Caco-2 (cell line): ENCODE results near the gene HBEGF. TPM values are rescaled to one million over a fixed set of nuclear protein-coding genes. Genes with fewer than 3 reads are reported as not detected.

Source experiments
- BruUV-seq: library from RNA; stranded (reverse); fragments of 400-500 nt; replicated peaks from 2 replicates; lab custom pipeline; 2021; lab: Mats Ljungman, UMichigan
- CTCF ChIA-PET: fragments of 300-600 bp; sonication (Branson Sonifier 250); formaldehyde crosslinking; loops from one replicate; lab custom pipeline; 2022; ENCODE audit warnings: antibody characterized with exemption; lab: Charles Lee
- POLR2A ChIA-PET: fragments of 300-600 bp; sonication (Branson Sonifier 250); formaldehyde crosslinking; loops from one replicate; lab custom pipeline; 2022; ENCODE audit warnings: antibody characterized with exemption; lab: Charles Lee
- DNase-seq, 2 experiments: peaks; one replicate each; pipeline versions ENCODE4 v3.0.0 to v3.0.0-alpha.2; 2020 to 2022
- H3K27me3 ChIP-seq: replicated peaks from 2 replicates; pipeline ENCODE4 v1.6.0; 2011; ENCODE audit warnings: low read length; ENCODE audit not compliant: control insufficient read depth, insufficient read depth
- H3K36me3 ChIP-seq: 2 replicates; pipeline ENCODE4 v1.5.1; 2011; ENCODE audit warnings: low read length; ENCODE audit not compliant: control insufficient read depth, insufficient read depth
- H3K4me1 ChIP-seq: fragments of 250-450 bp; sonication (Bioruptor Pico); 2 replicates; pipeline ENCODE4 v1.5.1; 2020; ENCODE audit warnings: mild to moderate bottlenecking
- H3K4me3 ChIP-seq: 2 replicates; pipeline ENCODE4 v1.5.1; 2011; ENCODE audit warnings: low read depth, mild to moderate bottlenecking, control low read depth, low read length
- H3K9me3 ChIP-seq: fragments of 250-450 bp; sonication (Bioruptor Pico); 2 replicates; pipeline ENCODE4 v1.5.1; 2020; ENCODE audit warnings: mild to moderate bottlenecking, moderate library complexity
- H3K27ac Mint-ChIP-seq: one replicate; pipeline ENCODE4 v1.8.0; 2022; ENCODE audit warnings: mixed read lengths; ENCODE audit not compliant: unreplicated experiment
- H3K27me3 Mint-ChIP-seq: one replicate; pipeline ENCODE4 v1.8.0; 2022; ENCODE audit warnings: mixed read lengths; ENCODE audit not compliant: insufficient read depth, unreplicated experiment
- H3K36me3 Mint-ChIP-seq: one replicate; pipeline ENCODE4 v1.8.0; 2022; ENCODE audit warnings: mild to moderate bottlenecking, mixed read lengths; ENCODE audit not compliant: insufficient read depth, unreplicated experiment
- H3K4me1 Mint-ChIP-seq: one replicate; pipeline ENCODE4 v1.8.0; 2022; ENCODE audit warnings: low read depth, mixed read lengths; ENCODE audit not compliant: unreplicated experiment
- H3K4me3 Mint-ChIP-seq: one replicate; pipeline ENCODE4 v1.8.0; 2022; ENCODE audit warnings: mild to moderate bottlenecking, moderate library complexity, mixed read lengths; ENCODE audit not compliant: unreplicated experiment
- H3K9me3 Mint-ChIP-seq: one replicate; pipeline ENCODE4 v1.8.0; 2022; ENCODE audit warnings: mixed read lengths; ENCODE audit not compliant: unreplicated experiment
- intact Hi-C: fragments of 100-400 bp; cut with micrococcal nuclease; formaldehyde crosslinking; loops from one replicate; pipeline ENCODE4 v1.10.0; 2022; ENCODE audit not compliant: unreplicated experiment
- total RNA-seq: library from RNA; stranded (reverse); gene quantifications from 2 replicates; pipeline ENCODE4 v1.2.3, GENCODE V29; 2022
- TF ChIP-seq, protein P1 (sequence below), 2 experiments: fragments of 200-600 bp in 1 of 2; IDR thresholded peaks; 1 replicate in 1 of 2; 2 replicates in 1 of 2; pipeline versions ENCODE4 v1.5.1 to v1.8.0; 2011 to 2022; ENCODE audit warnings: antibody characterized with exemption in 1 of 2, control low read depth in 1 of 2, inconsistent platforms in 1 of 2, low read depth in 1 of 2, low read length in 1 of 2, mild to moderate bottlenecking in 1 of 2, moderate library complexity in 1 of 2; ENCODE audit not compliant: insufficient read depth in 1 of 2, severe bottlenecking in 1 of 2, unreplicated experiment in 1 of 2

HBEGF gene
- total RNA-seq, 1 experiment from 2014 or later, result 5.8 TPM

DNA sequence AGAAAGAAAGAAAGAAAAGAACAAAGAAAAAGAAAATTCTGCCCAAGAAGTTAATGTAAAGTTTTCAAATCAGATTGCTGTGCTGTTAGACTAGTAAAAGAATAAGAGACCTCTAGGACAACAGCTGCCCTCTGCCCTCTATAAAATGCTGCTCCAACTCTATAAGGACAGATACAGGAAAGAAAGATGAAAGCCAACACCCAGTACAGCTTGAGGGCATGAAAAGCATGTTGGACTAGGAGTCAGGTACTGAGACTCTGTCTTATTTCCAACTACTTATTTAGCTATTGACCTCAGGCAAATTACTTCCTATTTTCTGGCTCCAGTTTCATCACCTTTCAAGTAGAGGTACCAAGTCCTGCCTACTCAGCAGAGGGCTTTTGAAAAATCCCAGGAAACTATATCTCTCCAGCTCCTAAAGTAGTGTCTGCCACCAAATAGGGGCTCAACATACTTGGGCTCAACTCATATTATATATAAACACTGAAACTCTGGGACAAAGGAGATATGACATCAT is 5.7 kb downstream of the HBEGF start:
- POLR2A ChIA-PET, result no interaction called here

DNA sequence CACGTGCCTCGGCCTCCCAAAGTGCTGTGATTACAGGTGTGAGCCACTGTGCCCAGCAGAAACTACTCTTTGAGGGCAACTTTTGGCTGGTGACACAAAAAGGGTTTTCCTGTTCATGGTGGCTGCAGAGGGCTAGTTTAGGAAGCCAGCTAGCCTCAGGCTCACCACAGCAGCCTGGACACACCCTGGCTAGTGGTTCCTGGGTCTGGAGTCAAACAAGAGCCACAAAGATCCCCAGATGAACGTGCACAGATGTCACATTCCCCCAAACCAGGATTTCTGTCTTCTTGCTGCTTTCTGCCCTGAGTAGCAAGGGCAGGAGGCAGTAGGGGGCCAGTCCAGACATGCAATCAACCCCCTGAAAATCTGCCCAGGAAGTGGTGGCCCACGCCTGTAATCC is 6.8 kb downstream of the HBEGF start:
- no TSS peak for BruUV-seq
- H3K9me3 Mint-ChIP-seq, result no peaks in the 10 kb centered on the region
- H3K36me3 Mint-ChIP-seq, result peaks cover 22% of the 10 kb centered on the region
- intact Hi-C loops, result no loop called here
- Histone ChIP-seq H3K27me3 (no peaks in the 10 kb centered on the region), H3K9me3 (no peaks in the 10 kb centered on the region), H3K36me3 (no peaks in the 10 kb centered on the region; the same call in none of the 2 replicates), H3K4me3 (no peak overlapping the region), H3K4me1 (peaks cover 5% of the 10 kb centered on the region; the same call in 1 of the 2 replicates)
- TF ChIP-seq, protein P1, sequence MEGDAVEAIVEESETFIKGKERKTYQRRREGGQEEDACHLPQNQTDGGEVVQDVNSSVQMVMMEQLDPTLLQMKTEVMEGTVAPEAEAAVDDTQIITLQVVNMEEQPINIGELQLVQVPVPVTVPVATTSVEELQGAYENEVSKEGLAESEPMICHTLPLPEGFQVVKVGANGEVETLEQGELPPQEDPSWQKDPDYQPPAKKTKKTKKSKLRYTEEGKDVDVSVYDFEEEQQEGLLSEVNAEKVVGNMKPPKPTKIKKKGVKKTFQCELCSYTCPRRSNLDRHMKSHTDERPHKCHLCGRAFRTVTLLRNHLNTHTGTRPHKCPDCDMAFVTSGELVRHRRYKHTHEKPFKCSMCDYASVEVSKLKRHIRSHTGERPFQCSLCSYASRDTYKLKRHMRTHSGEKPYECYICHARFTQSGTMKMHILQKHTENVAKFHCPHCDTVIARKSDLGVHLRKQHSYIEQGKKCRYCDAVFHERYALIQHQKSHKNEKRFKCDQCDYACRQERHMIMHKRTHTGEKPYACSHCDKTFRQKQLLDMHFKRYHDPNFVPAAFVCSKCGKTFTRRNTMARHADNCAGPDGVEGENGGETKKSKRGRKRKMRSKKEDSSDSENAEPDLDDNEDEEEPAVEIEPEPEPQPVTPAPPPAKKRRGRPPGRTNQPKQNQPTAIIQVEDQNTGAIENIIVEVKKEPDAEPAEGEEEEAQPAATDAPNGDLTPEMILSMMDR (IDR thresholded peaks at IDR 0.05; ENCODE audit: insufficient read depth in 1 of 2, low read depth in 1 of 2, low read length in 1 of 2, severe bottlenecking in 1 of 2, unreplicated experiment in 1 of 2), result no peak
- no peak overlapping the region for H3K4me3 Mint-ChIP-seq
- ChIA-PET CTCF (no interaction called here), POLR2A (no interaction called here)
- DNase-seq, result no peak
- no peaks in the 10 kb centered on the region for H3K27me3 Mint-ChIP-seq
- H3K27ac Mint-ChIP-seq, result no peak overlapping the region
- H3K4me1 Mint-ChIP-seq, result peaks cover 11% of the 10 kb centered on the region

More for the DNA sequence above, 5.7 kb downstream of the HBEGF start:
- H3K36me3 ChIP-seq, result no peaks in the 10 kb centered on the region; the same call in none of the 2 replicates
- intact Hi-C loops, result no loop called here
- DNase-seq, result no peak
- H3K4me3 Mint-ChIP-seq, result no peak overlapping the region
- H3K4me1 ChIP-seq, result peaks cover 15% of the 10 kb centered on the region
- H3K4me3 ChIP-seq, result no peak overlapping the region
- no peaks in the 10 kb centered on the region for H3K9me3 Mint-ChIP-seq
- H3K27me3 ChIP-seq, result no peaks in the 10 kb centered on the region
- H3K36me3 Mint-ChIP-seq, result peaks cover 17% of the 10 kb centered on the region
- H3K9me3 ChIP-seq, result no peaks in the 10 kb centered on the region
- H3K27me3 Mint-ChIP-seq, result no peaks in the 10 kb centered on the region
- peaks cover 15% of the 10 kb centered on the region for H3K4me1 Mint-ChIP-seq
- TF ChIP-seq, protein P1 (IDR thresholded peaks at IDR 0.05; ENCODE audit: insufficient read depth in 1 of 2, low read depth in 1 of 2, low read length in 1 of 2, severe bottlenecking in 1 of 2, unreplicated experiment in 1 of 2), result no peak
- BruUV-seq, result no TSS peak
- CTCF ChIA-PET, result no interaction called here
- H3K27ac Mint-ChIP-seq, result no peak overlapping the region

DNA sequence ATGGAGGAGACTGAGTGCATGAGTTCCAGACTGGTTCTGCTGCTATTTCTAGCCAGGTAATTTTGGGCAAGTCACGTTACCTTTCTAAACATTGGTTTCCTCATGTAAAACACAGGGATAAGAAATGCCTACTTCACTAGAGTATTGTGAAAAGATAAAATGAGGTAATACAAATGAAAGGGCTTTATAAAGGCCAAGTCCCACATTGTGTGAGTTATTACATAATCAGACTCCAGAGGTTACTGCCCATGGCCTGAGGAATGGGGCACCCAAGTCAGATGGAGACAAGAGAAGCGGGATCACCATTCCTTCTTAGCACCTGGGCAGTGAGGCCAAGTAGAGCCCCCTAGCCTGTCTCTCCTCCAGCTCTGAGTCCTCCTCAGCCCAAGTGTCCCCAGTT is 7.5 kb downstream of the HBEGF start:
- H3K9me3 Mint-ChIP-seq, result no peaks in the 10 kb centered on the region
- Histone ChIP-seq H3K27me3 (no peaks in the 10 kb centered on the region), H3K36me3 (no peaks in the 10 kb centered on the region; the same call in 1 of the 2 replicates), H3K4me1 (no peaks in the 10 kb centered on the region), H3K9me3 (no peaks in the 10 kb centered on the region), H3K4me3 (no peak overlapping the region)
- DNase-seq, result no peak
- peaks cover 5% of the 10 kb centered on the region for H3K4me1 Mint-ChIP-seq
- peaks cover 25% of the 10 kb centered on the region for H3K36me3 Mint-ChIP-seq
- TF ChIP-seq, protein P1 (IDR thresholded peaks at IDR 0.05; ENCODE audit: insufficient read depth in 1 of 2, low read depth in 1 of 2, low read length in 1 of 2, severe bottlenecking in 1 of 2, unreplicated experiment in 1 of 2), result no peak
- H3K4me3 Mint-ChIP-seq, result no peak overlapping the region
- intact Hi-C loops, result no loop called here
- H3K27me3 Mint-ChIP-seq, result no peaks in the 10 kb centered on the region
- ChIA-PET POLR2A (no interaction called here), CTCF (interaction anchor here (1.2 kb wide), 1 partner anchor 101 kb away, joined by 4 read pairs; no protein-coding TSS in a partner anchor)
- no peak overlapping the region for H3K27ac Mint-ChIP-seq
- BruUV-seq, result no TSS peak
